GM18507 (cell line): ENCODE data around the gene UST.
A peak's percentile ranks its signal among the peaks of the same experiment; 100 is the strongest.
"Not testable (repeated sequence)": the region's sequence is repeated elsewhere in the genome, so short reads cannot be mapped to it uniquely, and the experiment has no call there.

Experiments used
- DNase-seq: peaks from one replicate; pipeline ENCODE4 v3.0.0; 2011; ENCODE audit warnings: low read depth; ENCODE audit not compliant: insufficient read length; ENCODE audit errors: extremely low spot score
- FAIRE-seq: peaks from 2 replicates; lab custom pipeline; 2011; peaks lifted over from hg19 to GRCh38; lab: Jason Lieb, UNC

The UST gene

GRCh38 chr6:148827416-148828045, 80.7 kb downstream of the UST start:
- DNase-seq (no peak), FAIRE-seq (no peak)

GRCh38 chr6:148828047-148828446, 81.2 kb downstream of the UST start:
- DNase-seq (no peak), FAIRE-seq (no peak)

- FAIRE-seq (no peak), DNase-seq (no peak)
These were observed 82.7 kb downstream of the UST start for GRCh38 chr6:148829415-148830101.

GRCh38 chr6:148830614-148831013, 83.8 kb downstream of the UST start:
- FAIRE-seq, result peak; percentile 55
- DNase-seq, result no peak

DNA sequence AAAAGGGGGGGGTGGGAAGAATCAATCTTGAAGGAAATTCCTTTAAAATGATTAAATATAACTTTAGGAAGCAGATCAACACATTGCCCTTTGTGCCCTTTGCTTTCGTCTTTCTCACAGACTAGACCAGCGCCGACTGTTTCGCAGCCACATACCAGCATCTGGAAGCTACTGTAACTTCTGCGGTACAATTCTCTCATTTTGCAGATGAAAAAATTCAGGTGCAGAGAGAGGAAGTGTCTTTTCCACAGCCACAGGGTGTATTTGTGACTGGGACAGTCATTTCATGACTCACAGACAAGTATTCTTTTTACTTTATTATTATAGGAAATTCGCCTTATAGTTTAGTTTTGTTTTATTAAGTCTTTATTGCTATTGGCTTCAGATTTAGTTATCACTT, 84.2 kb downstream of the UST start:
- peak; percentile 18 for FAIRE-seq
- no peak for DNase-seq

GRCh38 chr6:148831531-148831930, 84.7 kb downstream of the UST start:
- DNase-seq (no peak), FAIRE-seq (no peak)

DNA sequence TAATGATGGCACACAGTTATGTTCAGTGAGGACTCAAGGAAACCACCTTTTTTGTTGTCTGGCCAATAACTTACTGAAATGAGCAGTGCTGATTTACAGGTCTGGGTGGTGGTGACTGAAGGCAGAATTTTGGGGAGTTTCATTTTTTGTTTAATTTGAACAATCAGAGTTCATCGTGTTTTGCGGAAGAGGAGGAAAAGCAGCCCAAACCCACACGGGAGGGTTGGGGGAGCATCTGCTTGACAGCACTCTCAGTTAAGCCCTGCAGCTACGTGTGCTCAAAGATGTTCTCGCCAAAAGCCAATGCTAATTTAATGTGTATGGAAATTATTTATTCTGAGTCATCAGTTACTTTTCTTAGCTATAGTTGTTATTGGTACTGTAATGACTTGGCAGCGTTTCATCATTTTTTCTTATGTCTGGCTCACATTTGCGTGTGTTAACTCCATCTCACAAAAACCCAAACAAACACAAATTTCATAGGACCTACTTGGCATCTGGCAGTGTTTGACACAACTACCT, 89.2 kb downstream of the UST start:
- DNase-seq (no peak), FAIRE-seq (no peak)

- no peak for FAIRE-seq
- no peak for DNase-seq
These were observed 89.9 kb downstream of the UST start for GRCh38 chr6:148836751-148837150.

DNA sequence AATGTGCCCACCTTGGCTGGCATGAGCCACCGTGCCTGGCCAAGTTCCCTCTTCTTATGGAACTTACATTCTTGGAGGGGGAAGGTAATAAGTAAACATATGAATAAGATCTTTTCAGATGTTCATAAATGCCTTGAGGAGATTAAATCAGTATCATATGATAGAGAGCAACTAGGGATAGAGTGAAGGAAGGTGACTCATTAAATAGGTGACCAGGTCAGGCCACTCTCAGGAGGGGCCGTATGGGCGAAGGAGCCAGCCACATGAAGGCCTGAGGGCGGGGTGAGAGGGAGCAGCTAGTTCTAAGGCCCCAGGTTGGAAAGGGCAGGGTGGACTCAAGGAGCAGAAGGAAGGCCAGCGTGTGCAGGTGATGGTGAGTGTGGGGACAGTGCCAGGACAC, 91.1 kb downstream of the UST start:
- FAIRE-seq (no peak), DNase-seq (no peak)

- no peak for FAIRE-seq
- DNase-seq, result no peak
These were observed 92.2 kb downstream of the UST start for GRCh38 chr6:148839044-148839443.

GRCh38 chr6:148840256-148840655, 93.4 kb downstream of the UST start:
- DNase-seq, result no peak
- no peak for FAIRE-seq

- DNase-seq (no peak), FAIRE-seq (no peak)
These were observed 95.6 kb downstream of the UST start for GRCh38 chr6:148842296-148843019.

DNA sequence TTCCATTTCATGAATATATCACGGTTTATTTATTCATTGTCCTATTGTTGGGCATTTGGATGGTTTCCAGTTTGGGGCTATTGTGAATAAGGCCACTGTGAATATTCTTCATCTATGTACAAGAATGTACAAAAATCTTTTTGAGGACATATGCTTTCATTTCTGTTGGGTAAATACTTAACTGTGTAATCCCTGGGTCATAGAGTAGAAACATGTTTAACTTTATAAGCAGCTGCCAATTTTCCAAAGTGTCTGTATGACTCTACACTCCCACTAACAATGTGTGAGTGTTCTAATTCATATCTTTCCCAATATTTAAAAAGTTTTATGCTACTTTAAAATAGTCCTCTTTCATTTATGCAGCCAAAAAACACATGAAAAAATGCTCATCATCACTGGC, 98.6 kb downstream of the UST start:
- FAIRE-seq (no peak), DNase-seq (no peak)

DNA sequence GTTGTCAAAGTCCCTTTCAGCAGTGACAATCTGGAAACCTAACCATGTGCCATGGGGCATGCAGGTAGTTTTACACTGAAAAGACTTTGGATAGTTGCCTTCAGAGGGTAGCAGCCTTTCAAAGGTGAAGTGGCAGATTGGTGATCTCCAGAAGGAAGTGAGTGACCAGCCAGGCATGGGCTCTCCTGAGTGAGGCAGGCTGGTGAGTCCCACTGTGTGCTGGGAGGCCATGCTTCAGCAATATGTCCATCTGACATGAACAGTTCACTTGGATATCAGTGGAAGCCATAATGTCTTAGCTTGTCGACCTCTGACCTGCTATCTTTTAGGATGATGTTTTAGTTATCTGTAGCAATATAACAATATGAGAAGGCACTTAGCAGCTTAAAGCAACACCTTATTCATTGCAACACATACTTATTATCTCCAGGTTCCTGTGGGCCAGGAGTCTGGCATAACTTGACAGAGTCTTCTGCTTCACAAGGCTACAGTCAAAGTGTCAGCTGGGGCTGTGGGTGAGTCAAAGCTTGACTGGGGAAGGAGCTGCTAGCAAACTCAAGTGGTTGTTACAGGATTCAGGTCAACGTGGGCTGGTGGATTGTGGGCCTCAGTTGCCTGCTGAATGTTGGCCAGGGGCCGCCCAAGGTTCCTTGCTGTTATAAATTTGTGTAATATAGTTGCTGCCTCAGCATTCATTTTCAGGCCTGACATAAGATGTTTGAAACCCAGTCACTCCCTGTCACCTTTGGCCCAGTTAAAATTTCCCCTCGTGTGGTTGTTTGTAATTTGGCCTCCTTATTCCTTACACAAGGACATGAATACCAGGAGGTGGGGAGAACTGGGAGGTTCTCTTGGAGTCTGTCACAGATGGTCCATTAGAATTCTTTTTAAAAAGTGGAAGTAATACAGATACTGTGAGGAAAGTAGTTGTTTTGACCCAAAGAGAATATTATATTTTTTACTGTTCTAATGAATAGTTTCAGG, 100.2 kb downstream of the UST start:
- no peak for FAIRE-seq
- DNase-seq, result no peak

DNA sequence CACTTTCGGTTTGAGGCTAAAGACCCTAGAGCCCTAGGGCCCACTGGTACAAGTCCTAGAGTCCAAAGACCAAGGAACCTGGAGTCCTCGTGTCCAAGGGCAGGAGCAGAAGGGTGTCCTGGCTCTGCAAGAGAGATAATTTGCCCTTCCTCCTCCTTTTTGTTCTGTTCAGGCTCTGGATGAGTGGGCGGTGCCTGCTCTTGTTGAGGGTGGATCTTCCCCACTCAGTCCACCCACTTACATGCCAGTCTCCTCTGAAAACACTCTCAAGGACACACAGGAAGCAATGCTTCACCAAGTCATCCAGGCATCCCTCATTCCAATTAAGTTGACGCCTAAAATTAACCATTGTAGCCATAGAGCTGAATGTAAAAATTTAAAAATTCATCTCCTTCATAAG, 102.1 kb downstream of the UST start:
- no peak for DNase-seq
- no peak for FAIRE-seq

GRCh38 chr6:148849449-148849848, 102.6 kb downstream of the UST start:
- FAIRE-seq, result not testable (repeated sequence)

DNA sequence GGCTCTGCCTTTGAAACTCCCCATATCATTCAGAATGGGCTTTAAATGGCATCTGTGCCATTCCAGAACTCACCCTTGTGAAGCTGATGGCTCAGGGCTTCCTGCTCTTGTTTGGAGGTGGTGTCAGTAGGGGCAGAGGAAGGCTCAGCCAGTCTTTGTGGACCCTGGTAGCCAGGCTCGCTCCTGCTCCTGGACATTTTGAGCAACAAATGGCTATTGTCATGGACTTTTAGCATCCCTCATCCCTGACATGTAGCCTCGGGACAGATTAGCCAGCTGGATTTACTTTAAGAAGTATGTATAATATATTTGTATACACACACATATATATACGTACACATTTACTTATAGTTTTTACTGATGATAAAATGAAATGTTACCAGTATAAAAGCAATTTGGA, 104.1 kb downstream of the UST start:
- DNase-seq (no peak), FAIRE-seq (no peak)

More at GRCh38 chr6:148849449-148849848, 102.6 kb downstream of the UST start:
- not testable (repeated sequence) for DNase-seq

DNA sequence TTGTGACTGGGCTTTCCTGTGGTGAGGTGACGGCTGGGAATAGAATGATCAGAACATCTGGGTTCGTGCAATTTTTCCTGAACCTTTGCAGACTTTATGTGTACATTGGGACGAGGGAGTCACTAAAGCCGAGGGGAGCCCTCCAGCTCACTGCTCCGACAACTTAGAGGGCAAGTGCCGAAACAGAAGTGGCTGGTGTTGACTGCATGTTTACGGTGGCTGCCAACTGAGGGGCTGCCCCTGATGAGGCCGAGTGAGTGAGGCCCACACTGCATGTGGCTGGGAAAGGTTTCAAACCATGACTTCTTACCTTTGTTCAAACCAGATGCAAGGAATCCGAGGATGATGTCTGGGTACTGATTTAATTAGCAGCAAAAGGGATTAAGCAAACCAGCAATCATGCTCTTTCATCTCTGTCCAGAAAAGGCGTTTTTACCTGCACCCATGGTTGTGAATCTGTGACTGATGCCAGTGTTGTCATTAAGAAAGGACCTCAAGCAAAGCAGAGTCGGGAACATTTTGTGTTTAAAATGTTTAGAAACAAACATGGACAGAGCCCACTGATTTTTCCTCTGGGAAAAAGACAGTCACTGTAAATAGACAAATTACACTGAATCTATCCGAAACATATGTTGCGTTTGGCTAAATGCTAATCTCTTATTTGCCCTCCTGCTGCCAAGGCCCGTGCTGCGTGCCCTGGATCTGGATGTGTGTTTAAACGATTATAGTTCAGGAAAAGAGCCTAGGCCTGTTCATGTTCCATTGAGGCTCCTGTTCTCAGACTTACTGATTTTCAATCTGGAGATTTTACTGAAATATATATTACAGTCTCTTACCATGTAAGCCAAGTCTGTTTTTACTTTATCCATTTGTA, 105.1 kb downstream of the UST start:
- FAIRE-seq (no peak), DNase-seq (no peak)

- no peak for DNase-seq
- FAIRE-seq, result no peak
These were observed 105.9 kb downstream of the UST start for GRCh38 chr6:148852688-148853087.
